DMS53 (cell line): Measurements from ENCODE around the gene STAT5A.
"Not testable (repeated sequence)": the region's sequence is repeated elsewhere in the genome, so short reads cannot be mapped to it uniquely, and the experiment has no call there.

Experiments
- DNase-seq: peaks from one replicate; lab custom pipeline; 2025; lab: John Stamatoyannopoulos, UW

STAT5A gene

DNA sequence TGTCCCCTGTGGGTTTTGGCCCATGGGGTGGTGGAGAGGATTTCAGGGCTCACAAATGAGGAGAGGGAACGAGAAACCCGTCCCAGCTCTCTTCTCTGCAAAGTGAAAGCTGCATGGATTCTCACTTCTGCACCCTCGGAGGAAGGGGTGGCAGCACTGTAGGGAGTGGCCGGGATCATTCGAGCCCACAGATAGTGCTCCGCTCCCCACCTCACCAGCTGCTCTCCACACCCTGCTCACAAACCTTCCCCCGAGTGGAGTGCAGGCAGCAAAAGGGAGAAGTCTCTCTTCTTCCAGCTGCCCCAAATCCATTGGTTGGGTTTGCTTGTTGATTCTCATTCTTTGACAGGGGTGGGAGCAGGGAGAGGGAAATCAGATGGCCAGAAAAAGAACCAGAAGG is 20.1 kb downstream of the STAT5A start:
- no peak for DNase-seq

DNA sequence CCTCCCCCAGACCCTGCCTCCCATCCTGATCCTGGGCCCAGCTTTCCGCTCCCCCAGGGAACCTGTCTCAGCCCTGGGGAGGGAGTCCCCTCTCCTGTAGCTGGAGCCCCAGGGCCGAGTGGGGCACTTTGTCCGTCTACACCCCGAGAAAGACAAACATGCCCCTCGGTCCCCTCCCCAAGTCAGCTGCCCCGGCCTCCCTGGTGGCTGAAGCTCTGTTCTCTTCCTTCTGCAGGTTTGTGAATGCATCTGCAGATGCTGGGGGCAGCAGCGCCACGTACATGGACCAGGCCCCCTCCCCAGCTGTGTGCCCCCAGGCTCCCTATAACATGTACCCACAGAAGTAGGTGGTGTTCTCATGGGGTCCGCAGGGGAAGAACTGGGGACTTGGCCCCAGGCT is 20.8 kb downstream of the STAT5A start:
- no peak for DNase-seq

- no peak for DNase-seq
Observed at GRCh38 chr17:42309986-42310786, 21.9 kb downstream of the STAT5A start.

GRCh38 chr17:42310787-42311215 is 22.5 kb downstream of the STAT5A start:
- DNase-seq, result no peak

- DNase-seq, result no peak
Observed at GRCh38 chr17:42311240-42312034, 23.1 kb downstream of the STAT5A start.

- no peak for DNase-seq
Observed at GRCh38 chr17:42312035-42312284, 23.7 kb downstream of the STAT5A start.

DNA sequence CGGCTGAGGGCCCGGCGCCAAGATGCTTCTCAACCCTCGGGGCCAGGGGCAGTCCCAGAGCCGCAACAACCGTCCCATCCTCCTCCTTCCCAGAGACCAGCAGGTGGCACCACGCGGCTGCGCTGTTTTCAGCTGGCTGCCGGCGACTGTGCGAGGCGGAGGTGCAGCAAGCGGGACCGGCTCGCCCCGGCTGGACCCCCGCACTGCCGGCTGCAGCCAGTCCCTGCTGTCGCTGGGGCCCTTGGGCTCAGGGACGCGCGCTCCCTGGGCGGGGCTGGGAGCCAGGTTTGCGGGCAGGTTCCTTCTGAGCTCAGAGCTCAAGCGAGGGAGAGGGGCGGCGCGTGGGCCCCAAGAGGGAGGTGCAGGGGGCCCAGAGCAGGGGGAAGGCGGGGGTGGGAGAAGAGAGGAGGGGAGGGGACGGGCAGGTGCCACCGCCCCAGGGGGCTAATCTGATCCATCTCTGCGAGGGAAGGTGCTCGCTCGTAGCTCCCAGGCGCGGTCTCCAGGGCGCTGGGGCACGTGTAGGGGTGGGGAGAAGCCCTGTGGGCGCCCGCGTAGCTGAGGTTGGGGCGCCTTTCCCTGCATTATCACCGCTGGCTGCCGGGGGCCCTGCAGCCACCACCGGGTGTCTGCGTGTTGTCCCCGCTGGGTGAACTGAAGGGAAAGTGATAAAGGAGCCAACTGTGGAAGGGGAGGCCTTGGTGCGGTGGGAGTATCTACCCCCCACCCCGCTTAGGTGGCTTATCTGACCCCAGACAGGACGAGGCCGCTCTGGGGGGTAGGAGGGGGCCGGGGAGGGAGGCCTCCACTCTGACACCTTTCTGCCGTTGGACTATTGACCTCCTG is 24.2 kb downstream of the STAT5A start:
- peak; percentile 69 for DNase-seq

DNA sequence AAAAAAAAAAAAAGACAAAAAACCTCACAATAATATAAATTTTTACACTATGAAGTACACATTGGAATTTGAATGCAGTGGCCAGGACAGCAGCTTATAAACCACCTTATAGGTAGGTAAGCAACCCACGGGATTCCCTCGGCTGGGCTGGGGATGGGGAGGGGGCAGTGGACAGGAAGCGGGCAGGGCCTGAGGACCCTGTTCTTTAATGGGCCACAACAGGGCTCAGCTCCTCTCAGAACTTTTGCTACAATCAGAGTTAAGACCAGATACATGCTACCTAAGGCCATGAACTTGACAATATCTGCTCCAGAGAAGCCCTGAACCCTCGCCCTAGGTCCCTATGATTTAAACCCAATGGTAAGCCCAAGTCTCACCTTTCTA is 25.1 kb downstream of the STAT5A start:
- no peak for DNase-seq

DNA sequence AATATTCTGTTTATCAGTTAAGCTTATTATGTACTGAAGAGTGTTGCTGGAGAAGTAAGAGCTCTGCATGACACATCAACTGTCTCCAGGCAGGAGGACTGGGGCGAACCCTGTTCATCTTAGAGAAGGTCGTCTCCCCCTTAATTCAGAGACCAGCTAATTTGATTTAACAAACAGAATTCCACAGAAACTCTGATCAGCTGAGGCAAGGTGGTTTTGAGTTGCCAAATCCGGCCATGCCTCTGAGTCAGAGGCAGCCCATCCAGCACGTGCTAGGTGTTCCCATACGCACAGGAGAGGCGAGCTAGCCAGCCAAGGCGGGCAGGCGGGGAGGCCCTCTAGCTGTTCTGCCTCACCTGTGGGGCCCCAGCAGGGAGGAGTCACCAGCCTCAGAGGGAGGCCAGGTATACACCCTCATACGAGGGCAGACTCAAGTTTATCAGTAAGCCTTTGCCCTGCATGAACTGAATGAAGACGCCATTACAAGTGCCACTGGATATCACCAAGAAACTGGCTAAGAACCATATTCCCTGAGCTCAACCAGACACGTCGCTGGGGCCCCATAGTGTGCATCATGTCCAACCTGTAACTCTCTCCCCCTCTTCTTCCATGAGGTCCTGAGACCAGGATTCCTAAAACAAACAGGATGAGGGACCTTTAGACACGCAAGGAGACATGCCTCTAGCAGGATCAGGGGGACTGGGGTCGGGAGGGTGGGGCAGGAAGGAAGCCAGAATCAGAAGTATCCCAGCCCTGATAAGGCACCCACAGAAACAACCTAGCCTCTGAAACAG is 25.7 kb downstream of the STAT5A start:
- DNase-seq, result no peak

- DNase-seq, result no peak
Observed at GRCh38 chr17:42315402-42316156, 27.3 kb downstream of the STAT5A start.

DNA sequence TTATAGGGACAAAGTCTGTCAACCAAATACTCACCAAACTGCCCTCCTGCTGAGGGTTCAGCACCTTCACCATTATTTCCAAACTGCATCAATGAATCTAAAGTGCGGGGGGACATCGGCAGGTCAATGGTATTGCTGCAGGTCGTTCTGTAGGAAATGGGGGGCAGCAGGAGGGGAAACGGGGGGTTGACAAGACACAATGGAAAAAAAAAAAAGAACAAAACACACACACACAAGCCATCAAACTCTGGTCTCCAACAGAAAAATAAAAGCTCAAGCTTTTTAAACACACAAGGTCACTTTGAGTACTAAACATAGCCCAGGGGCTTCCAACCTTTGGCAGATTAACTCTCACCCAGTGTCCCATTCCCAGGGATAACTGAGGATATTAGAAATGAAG is 28.5 kb downstream of the STAT5A start:
- no peak for DNase-seq

DNA sequence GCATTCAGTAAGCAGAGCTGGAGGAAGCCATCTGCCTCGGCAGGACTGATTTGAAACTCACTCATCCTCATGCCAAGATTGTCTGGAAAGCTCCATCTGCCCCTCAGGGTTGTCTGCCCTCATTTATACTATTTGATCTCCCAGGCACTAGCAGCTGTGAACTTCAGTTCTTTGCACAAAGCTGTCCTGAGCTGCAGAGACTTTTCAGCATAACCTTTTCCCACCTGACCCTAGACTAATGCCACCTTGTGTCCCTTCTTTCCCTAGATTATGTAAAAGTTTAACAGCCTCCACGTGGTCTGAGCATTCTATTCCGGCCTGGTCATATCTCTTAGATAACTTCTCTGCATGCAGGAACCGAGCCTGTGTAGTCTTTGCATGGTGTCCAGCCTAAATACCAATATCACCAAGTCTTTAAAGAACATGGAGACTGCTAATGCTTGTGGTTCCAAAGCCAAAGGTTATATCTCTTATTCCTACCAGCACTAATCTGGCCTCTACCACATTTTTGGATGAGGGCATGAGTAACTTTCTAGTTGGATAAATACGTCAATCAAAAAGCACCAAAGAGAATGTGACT is 29.1 kb downstream of the STAT5A start:
- no peak for DNase-seq

GRCh38 chr17:42317967-42318366 is 29.7 kb downstream of the STAT5A start:
- not testable (repeated sequence) for DNase-seq

DNA sequence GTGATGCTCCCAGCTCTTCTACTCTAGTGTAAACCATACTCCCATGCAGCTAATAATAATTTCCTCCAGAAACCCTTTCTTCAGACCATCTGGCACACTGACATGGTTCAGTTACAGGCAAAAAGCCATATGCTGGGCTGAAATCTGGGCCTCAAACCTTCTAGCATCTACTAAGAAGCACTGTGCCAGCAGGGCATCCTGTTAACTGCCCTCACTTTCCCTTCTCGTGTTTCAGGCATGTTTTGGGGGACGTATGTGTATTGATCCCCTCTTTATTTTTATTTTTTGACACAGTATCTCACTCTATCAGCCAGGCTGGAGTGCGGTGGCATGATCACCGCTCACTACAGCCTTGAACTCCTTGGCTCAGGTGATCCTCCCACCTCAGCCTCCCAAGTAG is 33.3 kb downstream of the STAT5A start:
- DNase-seq, result no peak

GRCh38 chr17:42322382-42323267 is 34.3 kb downstream of the STAT5A start:
- DNase-seq, result peak; percentile 96

- DNase-seq, result no peak
Observed at GRCh38 chr17:42323268-42323773, 35.0 kb downstream of the STAT5A start.

- DNase-seq, result peak; percentile 22
Observed at GRCh38 chr17:42325026-42325425, 36.7 kb downstream of the STAT5A start.

DNA sequence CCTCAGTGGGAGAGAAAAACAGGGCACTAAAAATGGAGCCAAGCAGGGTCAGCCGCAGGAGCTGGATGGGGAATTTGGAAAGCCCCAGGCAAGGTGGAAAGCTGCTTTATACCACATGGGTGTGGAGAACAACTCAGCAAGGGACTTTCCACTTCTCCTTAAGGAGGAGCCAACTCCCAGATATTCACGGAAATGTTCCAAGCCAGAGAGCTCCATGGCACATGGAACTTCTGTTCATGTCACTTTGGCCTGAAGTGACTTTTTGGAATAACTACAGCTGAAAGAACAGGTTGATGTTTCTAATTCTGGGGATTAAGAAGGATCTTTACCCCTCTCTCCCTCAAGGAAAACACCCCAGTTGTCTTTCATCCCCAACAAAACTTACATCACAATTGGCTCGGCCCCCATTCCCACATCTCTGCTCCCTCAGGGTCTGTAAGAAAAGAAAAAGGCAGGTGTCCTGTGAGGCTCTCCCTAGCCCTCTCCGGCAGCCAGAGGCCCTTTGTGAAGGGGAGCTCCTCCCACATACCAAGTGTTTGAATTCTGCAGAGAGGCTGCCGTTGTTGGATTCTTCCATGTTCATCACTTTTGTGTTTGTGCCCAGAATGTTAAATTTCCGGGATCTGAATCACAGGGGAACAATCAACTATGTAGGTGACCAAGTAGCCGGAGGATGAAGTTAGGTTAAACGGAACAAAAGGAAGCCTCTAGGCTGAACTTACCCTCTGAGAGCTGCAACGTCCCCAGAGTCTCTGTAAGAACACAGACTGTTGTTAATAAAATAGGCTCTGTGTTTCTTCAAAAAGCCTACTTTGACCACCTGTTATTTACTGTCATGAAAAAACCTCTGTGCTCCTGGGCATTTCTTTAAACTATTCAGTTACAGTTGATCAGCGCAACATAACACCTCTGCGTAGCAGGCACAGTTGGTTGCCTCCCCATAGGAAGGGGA is 41.0 kb downstream of the STAT5A start:
- DNase-seq, result no peak
